HFF-Myc (cell line): ENCODE data around the gene IL3.

Experiments used
- DNase-seq: peaks from one replicate; pipeline ENCODE4 v3.0.0-alpha.2; 2011; ENCODE audit warnings: low read depth; ENCODE audit errors: extremely low read depth
- H3K4me3 ChIP-seq: replicated peaks from 2 replicates; pipeline ENCODE4 v1.5.1; 2011; ENCODE audit warnings: low read depth, mild to moderate bottlenecking, control low read depth, low read length
- TF ChIP-seq, protein P1 (sequence below): IDR thresholded peaks from 2 replicates; pipeline ENCODE4 v1.5.1; 2012; ENCODE audit warnings: mild to moderate bottlenecking, low read depth, low read length, control low read depth; ENCODE audit errors: missing control alignments

The IL3 gene

DNA sequence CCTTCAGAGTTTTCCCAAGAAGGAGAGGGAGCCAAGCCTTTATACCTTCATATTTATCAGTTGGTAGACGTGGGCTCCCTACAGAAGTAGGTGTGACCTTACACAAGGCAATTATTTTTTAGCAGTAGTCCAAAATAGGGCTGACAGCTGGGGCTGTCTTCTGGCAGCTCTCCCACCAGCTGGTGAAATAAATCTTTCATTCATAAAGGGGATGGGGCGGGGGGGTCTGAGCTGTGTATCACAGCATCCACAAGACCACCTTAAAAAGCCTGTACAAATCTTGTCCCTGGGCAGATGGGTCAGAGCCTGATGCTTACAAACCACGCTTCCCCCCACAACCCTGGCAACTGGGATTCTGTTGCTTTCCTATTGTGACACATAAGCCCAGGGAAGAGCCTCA lies 32.8 kb downstream of the IL3 start:
- TF ChIP-seq, protein P1, sequence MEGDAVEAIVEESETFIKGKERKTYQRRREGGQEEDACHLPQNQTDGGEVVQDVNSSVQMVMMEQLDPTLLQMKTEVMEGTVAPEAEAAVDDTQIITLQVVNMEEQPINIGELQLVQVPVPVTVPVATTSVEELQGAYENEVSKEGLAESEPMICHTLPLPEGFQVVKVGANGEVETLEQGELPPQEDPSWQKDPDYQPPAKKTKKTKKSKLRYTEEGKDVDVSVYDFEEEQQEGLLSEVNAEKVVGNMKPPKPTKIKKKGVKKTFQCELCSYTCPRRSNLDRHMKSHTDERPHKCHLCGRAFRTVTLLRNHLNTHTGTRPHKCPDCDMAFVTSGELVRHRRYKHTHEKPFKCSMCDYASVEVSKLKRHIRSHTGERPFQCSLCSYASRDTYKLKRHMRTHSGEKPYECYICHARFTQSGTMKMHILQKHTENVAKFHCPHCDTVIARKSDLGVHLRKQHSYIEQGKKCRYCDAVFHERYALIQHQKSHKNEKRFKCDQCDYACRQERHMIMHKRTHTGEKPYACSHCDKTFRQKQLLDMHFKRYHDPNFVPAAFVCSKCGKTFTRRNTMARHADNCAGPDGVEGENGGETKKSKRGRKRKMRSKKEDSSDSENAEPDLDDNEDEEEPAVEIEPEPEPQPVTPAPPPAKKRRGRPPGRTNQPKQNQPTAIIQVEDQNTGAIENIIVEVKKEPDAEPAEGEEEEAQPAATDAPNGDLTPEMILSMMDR = no peak
- no peak for DNase-seq
- H3K4me3 ChIP-seq = no peak overlapping the region

DNA sequence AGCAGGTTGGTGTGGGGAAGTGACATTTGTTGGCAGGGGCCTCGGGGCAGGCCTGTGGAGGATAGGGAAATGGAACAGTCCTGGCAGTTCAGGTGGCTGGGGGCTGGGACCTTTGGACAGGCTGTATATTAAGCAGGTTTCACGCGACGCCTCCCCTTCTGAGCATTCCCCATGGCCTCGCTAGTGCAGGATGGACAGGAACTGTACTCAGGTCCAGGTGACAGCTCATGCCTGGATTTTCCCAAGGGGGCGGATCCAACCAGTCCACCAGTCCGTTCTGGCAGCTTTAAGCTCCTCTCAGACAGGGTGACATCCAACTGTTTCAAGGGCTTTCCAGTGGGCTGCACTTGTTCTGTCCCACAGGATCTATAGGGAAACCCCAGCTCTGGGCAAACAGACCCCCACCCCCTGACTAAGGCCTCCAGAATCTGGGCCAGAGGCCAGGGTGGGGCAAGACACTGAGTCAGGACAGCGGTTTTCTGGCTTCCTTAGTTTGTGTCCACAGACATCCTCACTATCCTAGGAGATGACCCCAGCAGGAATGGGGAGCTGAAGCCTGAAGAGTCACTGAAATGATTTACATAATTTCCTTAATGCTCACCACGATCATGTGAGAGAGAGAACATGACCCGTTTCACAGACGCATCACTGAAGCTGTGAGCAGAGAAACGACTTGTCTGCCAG lies 34.1 kb downstream of the IL3 start:
- TF ChIP-seq, protein P1 = no peak
- no peak overlapping the region for H3K4me3 ChIP-seq
- peak; percentile 61 for DNase-seq

DNA sequence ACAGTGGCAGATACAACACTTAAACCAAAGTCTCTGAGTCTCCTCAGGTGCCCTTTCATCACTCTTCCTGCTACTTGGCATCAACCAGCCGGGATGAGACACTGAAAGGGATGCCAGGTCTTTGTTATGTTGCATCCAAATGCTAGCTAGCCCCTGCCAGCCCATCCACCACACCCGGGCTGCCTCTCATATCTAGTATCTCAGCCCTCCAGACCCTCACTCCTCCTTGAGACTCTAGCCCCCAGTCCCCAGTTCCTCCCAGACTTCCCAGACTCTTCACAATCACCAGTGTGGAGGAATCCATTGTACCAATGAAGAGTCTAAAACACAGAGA lies 34.6 kb downstream of the IL3 start:
- TF ChIP-seq, protein P1 = no peak
- no peak for DNase-seq
- no peak overlapping the region for H3K4me3 ChIP-seq

DNA sequence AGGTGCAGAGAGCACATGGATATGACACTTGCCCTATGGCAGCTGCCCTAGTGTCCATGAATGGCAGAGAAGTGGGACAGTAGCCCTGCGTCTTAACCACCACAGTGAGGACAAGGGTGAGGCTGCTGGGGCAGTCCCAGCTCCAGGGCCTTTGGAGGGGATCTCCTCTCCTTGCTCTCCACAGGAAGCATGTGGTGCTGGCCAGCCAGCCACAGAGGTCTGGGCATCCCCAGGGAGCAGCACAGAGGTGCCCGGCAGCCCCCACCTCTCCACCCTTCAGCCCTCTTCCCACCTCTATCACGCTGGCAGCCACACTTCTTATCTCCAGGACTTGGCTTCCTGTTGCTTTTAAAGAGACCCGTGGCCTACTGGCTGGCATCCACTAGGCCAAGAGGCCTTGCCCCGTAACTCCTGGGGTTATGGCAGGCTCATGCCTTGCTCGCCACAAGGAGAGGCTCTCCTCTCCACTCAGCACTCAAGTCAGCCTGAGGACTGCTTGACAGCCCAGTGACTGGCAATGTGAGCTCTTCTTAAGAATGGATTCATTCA lies 35.0 kb downstream of the IL3 start:
- TF ChIP-seq, protein P1 = no peak
- no peak overlapping the region for H3K4me3 ChIP-seq
- DNase-seq = no peak

DNA sequence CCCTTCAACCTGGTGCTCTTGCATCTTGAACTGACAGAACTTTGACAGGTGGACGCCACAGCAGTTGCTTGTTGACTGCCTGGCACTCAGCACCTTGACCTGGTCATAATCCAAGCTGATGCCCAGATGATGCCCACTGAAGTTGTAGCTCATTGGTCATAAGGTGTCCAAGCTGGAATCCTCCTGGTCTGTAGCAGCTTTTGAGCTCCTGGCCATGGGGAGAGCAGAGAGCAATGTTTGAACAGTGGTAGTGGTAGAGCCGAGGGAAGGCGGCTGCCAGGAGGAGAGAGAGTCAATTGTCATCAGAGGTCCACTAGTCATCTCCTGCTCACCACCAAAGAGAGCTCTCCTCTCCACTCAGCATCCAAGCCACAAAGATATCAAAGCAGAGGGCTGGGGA lies 36.4 kb downstream of the IL3 start:
- no peak for DNase-seq
- TF ChIP-seq, protein P1 = no peak

DNA sequence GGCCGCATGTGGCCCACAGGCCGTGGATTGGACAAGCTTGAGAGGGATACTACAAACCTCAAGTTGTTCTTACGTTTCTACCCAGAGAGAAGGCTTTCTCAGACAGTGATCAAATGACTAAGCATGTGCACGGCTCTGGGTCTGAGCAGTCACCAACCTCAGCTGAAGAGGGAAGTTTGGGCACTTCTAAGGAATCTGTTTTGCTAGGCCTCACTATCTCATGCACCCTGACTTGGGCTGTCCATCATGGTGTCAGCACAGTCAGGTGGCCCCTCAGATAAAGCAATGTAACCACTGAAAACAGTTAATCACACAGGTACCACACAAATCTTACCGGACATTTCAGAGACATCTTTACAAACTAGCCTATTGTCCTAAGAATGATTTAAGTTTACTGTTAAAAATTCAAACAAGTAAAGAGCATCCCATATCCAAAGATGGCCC lies 37.7 kb downstream of the IL3 start:
- TF ChIP-seq, protein P1 = no peak
- H3K4me3 ChIP-seq = no peak overlapping the region
- DNase-seq = no peak

More for the DNA sequence above, 36.4 kb downstream of the IL3 start:
- no peak overlapping the region for H3K4me3 ChIP-seq
